Measurements from ENCODE around the gene PTPRK.

DNA sequence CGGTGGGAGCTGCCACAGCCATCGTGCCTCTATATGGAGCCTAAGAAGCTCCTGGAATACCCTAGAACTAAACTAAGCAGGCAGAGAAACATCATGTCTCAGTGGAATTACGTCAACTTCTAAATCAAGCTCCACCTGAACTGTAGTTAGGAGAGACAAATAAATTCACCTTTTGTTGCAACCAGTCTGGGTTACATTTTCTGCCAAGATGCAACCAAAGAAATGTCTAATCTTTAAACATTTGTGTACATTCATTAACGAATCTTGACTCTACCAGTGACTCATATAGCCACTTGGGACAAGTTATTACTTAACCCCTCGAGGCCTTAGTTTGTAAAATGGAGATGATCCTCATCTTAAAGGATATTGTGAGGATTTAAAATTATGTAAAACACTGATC is 8.9 kb downstream of the PTPRK start:
- TF ChIP-seq CTCF (conservative IDR thresholded peaks at IDR 0.05) = no peak
- no peak for TF ChIP-seq ZFX (IDR thresholded peaks at IDR 0.05)
